Astrocyte of the spinal cord (primary cell): ENCODE measurements around the gene LAMC3.
"Not testable (repeated sequence)": the region's sequence is repeated elsewhere in the genome, so short reads cannot be mapped to it uniquely, and the experiment has no call there.

Source experiments
- DNase-seq: peaks from one replicate; pipeline ENCODE4 v3.0.0; 2011; ENCODE audit warnings: low read depth, low spot score
- H3K4me3 ChIP-seq: 2 replicates; pipeline ENCODE4 v1.5.1; 2011; ENCODE audit warnings: low read depth, mild to moderate bottlenecking, low read length, moderate library complexity
- CTCF ChIP-seq: IDR thresholded peaks from 2 replicates; pipeline ENCODE4 v1.5.1; 2012; ENCODE audit warnings: low read depth, mild to moderate bottlenecking, low read length, inconsistent platforms
- in situ Hi-C: cut with HindIII; loops from 2 replicates; pipeline ENCODE4 v1.10.0; 2017; ENCODE audit warnings: low sequenced_read_pairs

The LAMC3 gene

GRCh38 chr9:130998597-130999244 is 10.3 kb upstream of the LAMC3 start:
- no peak for TF ChIP-seq CTCF
- H3K4me3 ChIP-seq, result no peak overlapping the region
- no peak for DNase-seq
- in situ Hi-C loops, result no loop called here

- no peak for DNase-seq
- no peak for TF ChIP-seq CTCF
- in situ Hi-C loops, result no loop called here
- no peak overlapping the region for H3K4me3 ChIP-seq
These were observed 9.7 kb upstream of the LAMC3 start for GRCh38 chr9:130999245-130999623.

- in situ Hi-C loops, DNase-seq, H3K4me3 ChIP-seq: not testable (repeated sequence)
These were observed 8.4 kb upstream of the LAMC3 start for GRCh38 chr9:131000526-131000925.

DNA sequence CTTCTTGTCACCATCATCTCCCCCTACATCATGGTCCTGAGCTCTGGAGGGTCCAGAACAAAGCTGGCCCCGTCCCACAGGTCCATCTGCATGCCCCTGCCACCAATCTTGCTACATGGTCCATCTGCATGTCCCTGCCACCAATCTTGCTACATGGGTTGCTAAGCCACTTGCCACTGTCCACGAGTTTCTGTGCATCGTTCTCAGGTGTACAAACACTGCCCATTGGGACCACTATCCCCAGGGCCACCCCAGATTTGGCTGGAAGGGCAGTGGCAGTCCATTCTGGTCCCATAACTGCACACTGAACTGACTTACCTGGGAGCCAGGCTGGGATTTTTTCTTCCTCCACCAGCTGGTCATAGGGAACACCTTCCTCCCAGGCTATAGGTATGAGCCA is 8.0 kb upstream of the LAMC3 start:
- no peak for TF ChIP-seq CTCF
- H3K4me3 ChIP-seq, result no peak overlapping the region
- no peak for DNase-seq
- in situ Hi-C loops, result no loop called here

DNA sequence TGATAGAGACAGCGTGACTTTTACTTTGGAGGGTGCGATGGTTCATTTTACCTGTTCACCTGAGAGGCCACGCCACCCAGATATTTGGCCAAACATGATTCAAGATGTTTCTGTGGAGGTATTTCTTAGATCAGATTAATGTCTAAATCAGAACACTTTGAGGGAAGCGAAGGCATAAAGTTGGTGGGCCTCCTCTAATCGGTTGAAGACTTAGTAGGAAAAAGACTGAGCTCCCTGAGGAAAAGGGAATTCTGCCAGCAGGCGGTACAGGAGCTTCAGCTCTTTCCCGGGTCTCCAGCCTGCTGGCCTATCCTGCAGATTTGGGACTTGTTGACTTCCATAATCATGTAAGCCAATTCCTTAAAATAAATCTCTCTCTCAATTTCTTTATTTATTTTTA is 7.0 kb upstream of the LAMC3 start:
- H3K4me3 ChIP-seq, result no peak overlapping the region
- TF ChIP-seq CTCF, result no peak
- no peak for DNase-seq
- in situ Hi-C loops, result no loop called here

DNA sequence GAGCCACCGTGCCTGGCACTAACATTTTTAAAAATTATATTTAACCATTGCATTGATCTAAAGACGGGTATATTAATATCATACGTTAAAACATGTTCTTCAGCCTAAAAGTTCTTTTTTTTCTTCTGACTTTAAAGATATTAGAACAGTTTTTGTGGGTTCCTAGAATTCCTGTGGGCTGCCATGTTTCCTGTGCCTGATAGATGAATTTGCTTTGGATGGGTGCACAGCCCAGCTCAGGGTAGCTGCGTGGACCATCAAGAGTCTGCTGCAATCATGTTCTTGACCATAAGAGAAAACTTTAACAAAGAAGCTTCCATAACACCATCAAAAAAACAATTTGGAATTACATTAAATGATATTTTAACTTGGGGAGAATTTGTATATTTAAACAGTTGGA is 2.4 kb upstream of the LAMC3 start:
- no peak for DNase-seq
- TF ChIP-seq CTCF, result no peak
- no peak overlapping the region for H3K4me3 ChIP-seq
- in situ Hi-C loops, result no loop called here

DNA sequence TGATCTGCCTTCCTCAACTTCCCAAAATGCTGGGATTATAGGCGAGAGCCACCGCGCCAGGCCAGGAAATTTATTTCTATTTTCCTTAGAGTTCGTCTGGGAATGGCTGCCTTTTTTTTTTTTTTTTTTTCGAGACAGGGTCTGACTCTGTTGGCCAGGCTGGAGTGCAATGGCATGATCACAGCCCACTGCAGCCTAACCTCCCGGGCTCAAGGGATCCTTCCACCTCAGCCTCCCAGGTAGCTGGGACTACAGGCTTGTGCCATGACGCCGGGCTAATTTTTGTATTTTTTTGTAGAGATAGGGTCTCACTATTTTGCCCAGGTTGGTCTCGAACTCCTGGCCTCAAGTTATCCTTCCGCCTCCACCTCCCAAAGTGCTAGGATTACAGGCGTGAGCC is 888 bp upstream of the LAMC3 start:
- DNase-seq, result no peak
- in situ Hi-C loops, result no loop called here
- TF ChIP-seq CTCF, result no peak
- H3K4me3 ChIP-seq, result no peak overlapping the region
